ENCODE data around the gene ABCB1. TPM values are rescaled to one million over a fixed set of nuclear protein-coding genes. Genes with fewer than 3 reads are reported as not detected.

ABCB1 gene
- total and polyA plus RNA-seq, 2 donors (not counting 3 experiments of a cell fraction or from before 2014, with no cell fraction given) = 7.1 to 7.5 TPM

- Histone ChIP-seq H3K9me1 (replicated peaks; ENCODE audit: control insufficient read depth, extremely low read depth, insufficient read depth, low read length) (no peaks in the 10 kb centered on the region), H3K9me3 (replicated peaks; ENCODE audit: control insufficient read depth, insufficient read depth, low read length) (no peaks in the 10 kb centered on the region), H2AFZ (ENCODE audit: low read depth, low read length) (no peak overlapping the region), H3K4me2 (ENCODE audit: insufficient read depth, low read length) (no peak overlapping the region), H3K4me1 (ENCODE audit: control insufficient read depth, extremely low read depth, insufficient read depth, low read length) (peaks cover 6% of the 10 kb centered on the region), H3K27ac (ENCODE audit: insufficient read depth, low read depth, low read length) (no peak overlapping the region), H4K20me1 (replicated peaks; ENCODE audit: control insufficient read depth, extremely low read depth, insufficient read depth, low read length) (no peaks in the 10 kb centered on the region), H3K27me3 (ENCODE audit: control insufficient read depth in 2 of 2, insufficient read depth in 2 of 2, low read length in 2 of 2) (peaks cover 26 to 55% of the 10 kb centered on the region in 2 experiments), H3K36me3 (ENCODE audit: control insufficient read depth in 2 of 2, extremely low read depth in 1 of 2, insufficient read depth in 2 of 2, low read length in 2 of 2) (no peaks in the 10 kb centered on the region), H3K4me3 (replicated peaks in 1 of 3; ENCODE audit: insufficient read depth in 1 of 3, low read depth in 1 of 3, low read length in 3 of 3) (no peak overlapping the region), H3K9ac (replicated peaks; ENCODE audit: extremely low read depth, insufficient read depth, low read length) (no peak overlapping the region), H3K79me2 (ENCODE audit: control insufficient read depth, insufficient read depth, low read length) (no peaks in the 10 kb centered on the region)
- BruUV-seq (replicated peaks) = no TSS peak
- DNase-seq (ENCODE audit: low read depth, low spot score) (no peak), FAIRE-seq (peak; percentile 59)
- ChIA-PET POLR2A (no interaction called here), CTCF (no interaction called here)
- no peak for TF ChIP-seq JUN (IDR thresholded peaks at IDR 0.05; ENCODE audit: borderline replicate concordance, insufficient read depth, insufficient read length, low read depth)
- TF ChIP-seq MYC (IDR thresholded peaks at IDR 0.05; ENCODE audit: low read depth, low read length) = no peak
- no peak for TF ChIP-seq GATA2 (IDR thresholded peaks at IDR 0.05; ENCODE audit: insufficient read depth, insufficient read length, low read depth, low read length)
- no peak for TF ChIP-seq EZH2 (IDR thresholded peaks at IDR 0.05; ENCODE audit: borderline replicate concordance, low read depth, low read length, severe bottlenecking)
- no peak for TF ChIP-seq POLR2AphosphoS5 (IDR thresholded peaks at IDR 0.05; ENCODE audit: insufficient read depth, low read depth, low read length)
- TF ChIP-seq FOS (IDR thresholded peaks at IDR 0.05; ENCODE audit: borderline replicate concordance, insufficient read depth, low read length) = no peak
- no peak for TF ChIP-seq MAX (IDR thresholded peaks at IDR 0.05; ENCODE audit: insufficient read depth, insufficient read length)
- no peak for TF ChIP-seq POLR2A (IDR thresholded peaks at IDR 0.05; ENCODE audit: low read depth, low read length)
- TF ChIP-seq CTCF (IDR thresholded peaks at IDR 0.05; ENCODE audit: extremely low read depth in 1 of 2, insufficient read depth in 1 of 2, low read depth in 1 of 2, low read length in 2 of 2) = no peak
- dilution Hi-C loops (cut with MboI; ENCODE audit: extremely low pct_ligation_motif_present, low sequenced_read_pairs) (no loop called here), intact Hi-C loops (cut with micrococcal nuclease) (no loop called here)
Observed at GRCh38 chr7:87473986-87474385, 126.7 kb downstream of the ABCB1 start.
